Ovary (tissue), 3 donors: ENCODE measurements around the gene UTP18.

Experiments
- EP300 ChIP-seq: sonication (generic); formaldehyde crosslinking; IDR thresholded peaks from one replicate; pipeline ENCODE4 v1.6.1; 2017; ENCODE audit warnings: antibody characterized with exemption
- POLR2A ChIP-seq: fragments of 450-650 bp; IDR thresholded peaks from one replicate; pipeline ENCODE4 v1.6.1; 2017; ENCODE audit warnings: antibody characterized with exemption, mild to moderate bottlenecking, moderate library complexity
- TF ChIP-seq, protein P1 (sequence below), 3 donors: fragments of 450-650 bp in 2 of 3; fragments of 200-600 bp in 1 of 3; IDR thresholded peaks; one replicate each; pipeline versions ENCODE4 v1.5.1 to v1.8.0; 2016 to 2022; ENCODE audit warnings: antibody characterized with exemption in 3 of 3, mild to moderate bottlenecking in 1 of 3
- donor health status: DM: no; HTN: no; CAD: no.

DNA sequence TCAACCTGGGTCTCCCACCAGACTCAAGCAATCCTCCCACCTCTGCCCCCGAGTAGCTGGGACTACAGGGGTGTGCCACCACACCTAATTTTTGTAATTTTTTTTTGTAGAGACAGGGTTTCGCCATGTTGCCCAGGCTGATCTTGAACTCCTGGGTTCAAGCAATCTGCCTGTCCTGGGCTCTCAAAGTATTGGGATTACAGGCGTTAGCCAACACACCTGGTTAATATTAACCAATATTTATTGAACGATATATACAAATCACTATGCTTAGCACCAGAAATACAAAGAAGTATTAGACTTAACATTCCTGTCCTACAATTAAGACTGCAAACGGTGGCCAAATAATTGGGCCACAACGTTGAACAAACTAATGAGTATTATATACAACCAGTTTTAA, 4.7 kb upstream of the UTP18 start:
- no peak for TF ChIP-seq POLR2A
- TF ChIP-seq, protein P1, sequence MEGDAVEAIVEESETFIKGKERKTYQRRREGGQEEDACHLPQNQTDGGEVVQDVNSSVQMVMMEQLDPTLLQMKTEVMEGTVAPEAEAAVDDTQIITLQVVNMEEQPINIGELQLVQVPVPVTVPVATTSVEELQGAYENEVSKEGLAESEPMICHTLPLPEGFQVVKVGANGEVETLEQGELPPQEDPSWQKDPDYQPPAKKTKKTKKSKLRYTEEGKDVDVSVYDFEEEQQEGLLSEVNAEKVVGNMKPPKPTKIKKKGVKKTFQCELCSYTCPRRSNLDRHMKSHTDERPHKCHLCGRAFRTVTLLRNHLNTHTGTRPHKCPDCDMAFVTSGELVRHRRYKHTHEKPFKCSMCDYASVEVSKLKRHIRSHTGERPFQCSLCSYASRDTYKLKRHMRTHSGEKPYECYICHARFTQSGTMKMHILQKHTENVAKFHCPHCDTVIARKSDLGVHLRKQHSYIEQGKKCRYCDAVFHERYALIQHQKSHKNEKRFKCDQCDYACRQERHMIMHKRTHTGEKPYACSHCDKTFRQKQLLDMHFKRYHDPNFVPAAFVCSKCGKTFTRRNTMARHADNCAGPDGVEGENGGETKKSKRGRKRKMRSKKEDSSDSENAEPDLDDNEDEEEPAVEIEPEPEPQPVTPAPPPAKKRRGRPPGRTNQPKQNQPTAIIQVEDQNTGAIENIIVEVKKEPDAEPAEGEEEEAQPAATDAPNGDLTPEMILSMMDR (IDR thresholded peaks at IDR 0.05), result no peak
- TF ChIP-seq EP300, result no peak
